GM19043 (cell line): Measurements from ENCODE around the gene FREM1.

Experiments used
- ATAC-seq: cut with Tn5 transposase; IDR thresholded peaks from one replicate; pipeline ENCODE4 v1.9.1; 2021; ENCODE audit warnings: low read depth; ENCODE audit not compliant: unreplicated experiment

FREM1 gene

DNA sequence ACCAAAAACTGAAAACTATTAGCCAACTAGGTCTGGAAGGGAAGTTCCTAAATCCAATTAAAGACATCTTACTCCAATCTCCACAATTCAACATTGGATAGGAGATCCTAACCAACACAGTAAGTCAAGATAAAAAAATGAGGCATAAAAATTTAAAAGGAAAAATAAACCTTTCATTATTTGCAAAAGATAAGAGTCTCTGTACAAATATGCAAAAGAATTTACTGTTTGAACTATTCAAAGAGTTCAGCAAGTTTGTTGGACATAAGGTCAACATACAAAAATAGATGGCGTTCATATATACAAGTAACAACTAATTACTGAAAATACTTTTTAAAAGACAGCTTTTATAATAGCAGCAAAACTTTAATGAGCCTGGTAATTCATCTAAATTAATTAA is 3.1 kb upstream of the FREM1 start:
- ATAC-seq, result no peak

DNA sequence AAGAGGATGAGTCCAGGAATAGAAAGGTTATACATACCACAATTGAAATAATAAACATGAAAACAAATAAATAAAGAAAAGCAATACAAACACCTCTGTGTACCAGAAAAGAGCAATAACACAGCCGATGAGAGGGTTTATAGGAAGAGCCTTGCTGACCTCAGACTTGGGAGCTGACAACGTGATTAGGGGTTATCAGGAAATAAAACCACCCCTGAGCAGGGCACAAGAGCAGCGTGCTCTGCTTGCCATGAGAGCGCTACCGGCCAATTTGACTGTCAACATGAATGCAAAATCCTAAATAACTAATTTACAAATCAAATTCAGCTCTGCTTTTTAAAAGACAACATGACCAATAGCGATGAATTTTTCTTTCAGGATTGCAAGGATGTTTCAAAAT is 2.6 kb upstream of the FREM1 start:
- ATAC-seq, result no peak

- ATAC-seq, result no peak
These were observed 818 bp upstream of the FREM1 start for GRCh38 chr9:14911046-14911445.

GRCh38 chr9:14909601-14909960 is 647 bp downstream of the FREM1 start:
- no peak for ATAC-seq

GRCh38 chr9:14909181-14909580 is 1.0 kb downstream of the FREM1 start:
- ATAC-seq, result no peak

- ATAC-seq, result peak; percentile 43
These were observed 1.7 kb downstream of the FREM1 start for GRCh38 chr9:14908295-14909180.

DNA sequence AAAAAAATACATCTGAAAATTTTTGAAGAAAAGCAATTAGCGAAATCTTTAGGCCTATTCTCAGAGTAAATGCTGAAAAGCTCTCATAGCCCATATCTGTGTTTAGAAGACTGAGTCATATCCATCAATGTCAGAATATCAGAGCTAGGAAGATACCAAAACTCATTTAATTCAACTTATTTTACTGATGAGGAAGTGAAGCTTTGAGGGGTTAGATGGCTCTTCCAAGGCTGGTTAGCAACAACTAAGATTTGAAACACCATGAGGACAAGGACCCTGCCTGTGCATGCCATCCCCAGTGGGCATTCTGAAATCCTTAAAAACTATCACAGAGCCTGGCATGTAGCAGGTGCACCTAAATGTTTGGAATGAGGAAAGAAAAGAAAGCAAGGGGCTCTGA is 2.5 kb downstream of the FREM1 start:
- no peak for ATAC-seq

- ATAC-seq, result no peak
These were observed 2.9 kb downstream of the FREM1 start for GRCh38 chr9:14907360-14907685.

- no peak for ATAC-seq
These were observed 3.4 kb downstream of the FREM1 start for GRCh38 chr9:14906644-14907359.

- no peak for ATAC-seq
These were observed 4.2 kb downstream of the FREM1 start for GRCh38 chr9:14906000-14906399.

DNA sequence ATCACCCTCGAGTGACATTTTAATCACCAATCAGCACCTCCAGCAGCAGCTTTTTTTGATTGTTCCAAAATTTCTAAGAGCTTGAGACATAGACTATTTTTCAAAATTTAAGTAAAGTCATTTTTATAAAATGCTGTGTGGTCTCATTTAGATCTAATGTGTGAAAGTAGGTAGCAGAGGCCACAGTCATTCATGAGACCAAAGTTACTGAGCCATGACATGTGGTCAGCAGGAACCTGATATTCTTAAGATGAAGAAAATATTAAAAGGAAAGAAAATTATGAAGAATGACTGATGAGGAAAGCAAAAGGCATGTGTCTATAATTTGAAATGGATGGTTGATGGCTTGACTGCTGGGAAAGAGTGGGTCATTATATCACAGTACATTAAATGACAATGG is 7.2 kb downstream of the FREM1 start:
- ATAC-seq, result no peak

DNA sequence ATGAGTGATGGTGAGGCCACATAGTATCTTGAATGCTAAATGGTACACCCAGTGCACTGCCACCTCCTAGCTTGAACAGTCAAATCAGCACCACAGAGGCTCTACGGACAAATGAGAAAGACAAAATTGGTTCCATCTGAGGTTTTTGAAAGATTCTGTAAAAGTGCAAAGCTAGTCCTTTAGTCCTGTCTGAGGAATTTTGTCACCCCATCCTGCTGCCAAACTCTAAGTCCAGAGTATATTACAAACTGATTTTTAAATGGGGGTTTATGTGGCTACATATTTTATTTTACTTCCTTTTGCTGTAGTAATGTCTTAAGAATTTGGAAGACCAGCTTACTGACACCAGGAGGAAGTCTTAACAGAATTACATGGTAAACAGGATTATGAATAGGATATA is 7.7 kb downstream of the FREM1 start:
- ATAC-seq, result no peak

DNA sequence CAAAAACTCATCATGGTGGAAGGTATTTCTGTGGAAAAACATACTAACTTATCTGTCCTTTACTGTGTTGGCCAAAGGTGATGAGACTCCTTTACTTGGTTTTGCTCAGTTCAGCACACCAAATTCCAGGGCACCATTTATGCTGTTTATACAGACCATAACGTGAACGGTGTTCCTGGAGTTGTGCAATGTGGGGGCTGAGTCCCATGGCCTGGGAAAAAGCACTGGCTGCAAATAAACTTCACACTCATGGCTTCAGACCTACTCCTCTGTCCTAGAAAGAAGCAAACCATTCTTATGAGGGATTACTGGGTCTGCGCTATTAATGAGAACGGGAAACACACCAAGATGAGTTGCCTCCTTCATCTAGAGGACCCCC is 10.4 kb downstream of the FREM1 start:
- ATAC-seq, result no peak

DNA sequence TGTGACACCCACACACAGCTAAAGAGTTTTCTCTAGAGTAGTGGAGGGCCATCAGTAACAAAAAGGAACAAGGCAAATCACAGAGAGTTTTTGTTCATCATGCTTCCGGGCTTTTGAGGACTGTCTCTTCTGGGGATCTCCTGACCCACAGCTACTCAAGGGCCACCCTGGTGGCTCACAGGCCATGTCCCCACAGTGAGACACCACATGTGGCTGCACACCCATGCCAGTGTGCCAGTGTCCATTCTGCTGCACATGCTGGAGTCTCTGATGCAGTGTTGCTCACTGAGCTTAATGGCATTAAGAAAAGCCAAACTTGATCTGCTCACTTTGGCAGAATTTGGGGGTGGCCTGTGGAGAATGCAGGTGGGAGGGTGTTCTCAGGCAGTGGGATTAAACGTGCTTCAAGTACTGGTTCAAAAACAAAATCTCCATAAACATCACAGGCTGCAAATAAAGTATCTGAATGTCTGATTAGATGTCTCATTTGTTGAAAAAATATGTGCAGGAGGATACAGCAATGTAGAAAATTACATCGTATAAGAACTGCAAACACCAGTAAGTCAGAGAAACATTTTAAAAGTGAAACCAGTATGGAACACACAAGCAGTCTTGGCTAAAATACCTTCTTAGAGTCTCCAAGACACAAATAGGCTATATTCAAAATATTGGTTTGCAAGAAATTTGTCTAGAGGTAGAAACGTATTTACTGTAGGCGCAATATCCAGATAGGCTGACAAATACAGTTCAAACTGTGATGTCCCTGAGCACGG is 11.0 kb downstream of the FREM1 start:
- ATAC-seq, result no peak

GRCh38 chr9:14895806-14896205 is 14.4 kb downstream of the FREM1 start:
- no peak for ATAC-seq

DNA sequence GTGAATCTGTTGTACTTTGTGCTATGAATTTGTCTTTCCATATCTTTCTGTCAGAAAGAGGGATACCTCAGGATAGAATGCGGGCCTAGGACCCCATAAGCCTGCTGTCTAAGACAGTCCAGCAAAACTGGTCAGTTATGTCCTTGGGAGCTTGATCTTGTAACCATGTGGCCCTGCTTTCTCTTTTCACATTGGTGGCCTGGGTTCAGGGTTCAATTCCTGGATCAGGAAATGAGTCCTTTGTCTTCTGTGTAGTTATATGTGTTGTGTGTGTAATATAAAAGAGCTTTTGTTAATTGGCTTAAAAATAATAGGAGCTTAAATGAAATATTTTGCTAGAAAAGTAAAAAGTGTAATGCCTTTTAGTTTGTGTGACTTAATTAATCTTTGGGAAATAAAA is 16.9 kb downstream of the FREM1 start:
- no peak for ATAC-seq

GRCh38 chr9:14891332-14891731 is 18.9 kb downstream of the FREM1 start:
- no peak for ATAC-seq

GRCh38 chr9:14889451-14889850 is 20.8 kb downstream of the FREM1 start:
- no peak for ATAC-seq

DNA sequence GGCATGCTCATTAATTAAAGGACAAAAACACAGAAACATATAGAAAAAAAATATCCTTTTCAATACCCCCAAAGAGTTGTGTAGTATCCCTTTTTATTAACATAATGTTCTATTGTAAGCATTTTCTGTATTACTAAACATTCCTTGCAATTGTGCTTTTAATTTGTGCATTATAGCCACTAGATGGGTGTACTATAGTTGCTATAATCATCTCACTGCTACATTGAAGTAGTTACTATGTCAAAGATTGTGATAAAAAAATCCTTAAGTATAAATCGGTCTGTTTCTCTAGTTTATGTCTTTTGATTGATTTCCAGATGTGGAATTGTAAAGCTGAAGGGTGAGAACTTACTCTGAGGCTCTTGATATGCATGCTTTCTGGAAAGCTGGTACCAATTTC is 21.4 kb downstream of the FREM1 start:
- ATAC-seq, result no peak

DNA sequence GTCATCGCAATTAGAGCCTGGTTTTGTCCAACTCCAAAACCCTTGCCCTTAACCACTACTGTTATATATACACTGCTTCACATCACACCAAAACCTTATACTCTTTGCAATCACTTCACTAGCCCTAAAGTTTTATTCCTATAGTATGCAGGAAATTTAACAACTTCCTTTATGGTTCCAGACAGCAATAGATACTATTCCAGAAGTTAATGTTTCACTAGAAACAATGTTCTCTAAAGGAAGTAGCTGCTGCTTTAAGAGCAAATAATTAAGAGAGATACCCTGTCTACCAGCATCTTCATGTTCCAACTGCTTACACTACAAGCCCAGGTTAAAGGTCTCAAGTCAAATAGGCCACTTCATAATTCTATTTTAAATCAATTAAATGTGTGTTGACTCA is 22.0 kb downstream of the FREM1 start:
- no peak for ATAC-seq

DNA sequence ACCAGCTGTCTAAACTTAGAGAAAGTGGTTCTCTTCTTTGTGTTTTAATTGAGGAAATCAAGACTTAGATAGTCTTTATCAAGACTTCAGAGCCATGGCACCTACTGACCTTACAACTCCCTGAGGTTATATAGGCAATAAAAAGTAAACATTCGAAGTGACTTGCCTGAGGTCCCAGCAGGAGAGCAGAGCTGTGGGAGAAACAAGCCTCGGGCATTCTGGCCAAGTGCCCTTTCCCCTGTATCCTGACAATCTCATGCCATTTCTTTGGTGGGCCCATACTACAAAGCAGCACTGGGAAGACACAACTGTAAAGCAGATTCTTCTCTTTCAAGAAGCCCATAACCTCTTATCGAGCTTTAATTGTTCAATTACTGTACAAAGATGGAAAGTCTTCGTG is 23.1 kb downstream of the FREM1 start:
- ATAC-seq, result no peak
